HCT116 (cell line): Measurements from ENCODE around the gene HOXA7.

Experiments used
- CTCF ChIP-seq, 3 experiments: fragments of 200-600 bp in 1 of 3; sonication (generic) in 1 of 3; IDR thresholded peaks in 2 of 3; conservative IDR thresholded peaks in 1 of 3; 2 replicates each; pipeline ENCODE4 v1.5.1; 2012 to 2017; ENCODE audit warnings: low read depth in 2 of 3, low read length in 2 of 3, antibody characterized with exemption in 1 of 3, borderline replicate concordance in 1 of 3, control low read depth in 1 of 3, mild to moderate bottlenecking in 1 of 3, mixed read lengths in 1 of 3, mixed run types in 1 of 3, moderate library complexity in 1 of 3; ENCODE audit not compliant: insufficient read depth in 1 of 3
- EZH2 ChIP-seq: fragments of 200-600 bp; sonication (generic); IDR thresholded peaks from 2 replicates; pipeline ENCODE4 v1.6.1; 2017; ENCODE audit warnings: antibody characterized with exemption, mixed run types
- EZH2phosphoT487 ChIP-seq: fragments of 200-600 bp; IDR thresholded peaks from 2 replicates; pipeline ENCODE4 v1.6.1; 2018; ENCODE audit warnings: antibody characterized with exemption, borderline replicate concordance
- POLR2A ChIP-seq: IDR thresholded peaks from 2 replicates; pipeline ENCODE4 v1.7.0; 2011; ENCODE audit warnings: borderline replicate concordance; ENCODE audit not compliant: insufficient read depth, insufficient read length; ENCODE audit errors: extremely low read depth
- POLR2AphosphoS5 ChIP-seq: IDR thresholded peaks from 2 replicates; pipeline ENCODE4 v1.6.1; 2011; ENCODE audit warnings: mild to moderate bottlenecking, low read depth, low read length, moderate library complexity
- YY1 ChIP-seq: IDR thresholded peaks from 2 replicates; pipeline ENCODE4 v1.6.1; 2011; ENCODE audit warnings: low read length, low read depth, moderate library complexity, mild to moderate bottlenecking; ENCODE audit not compliant: insufficient replicate concordance; ENCODE audit errors: extremely low read depth
- ZFX ChIP-seq: fragments of 450-650 bp; IDR thresholded peaks from 2 replicates; pipeline ENCODE4 v1.6.1; 2017

GRCh38 chr7:27125986-27126394, 30.5 kb downstream of the HOXA7 start:
- TF ChIP-seq POLR2AphosphoS5, result no peak
- no peak for TF ChIP-seq CTCF (IDR thresholded peaks at IDR 0.05 in 2 of 3, conservative IDR thresholded peaks at IDR 0.05 in 1 of 3; ENCODE audit: borderline replicate concordance in 1 of 3, insufficient read depth in 1 of 3, low read depth in 2 of 3, low read length in 2 of 3)
- no peak for TF ChIP-seq EZH2phosphoT487
- no peak for TF ChIP-seq YY1
- no peak for TF ChIP-seq EZH2
- TF ChIP-seq ZFX, result no peak
- TF ChIP-seq POLR2A, result no peak
